8988T (cell line): ENCODE data around the gene IDH2.
"Not testable (repeated sequence)": the region's sequence is repeated elsewhere in the genome, so short reads cannot be mapped to it uniquely, and the experiment has no call there.

Experiments used
- DNase-seq: peaks from one replicate; pipeline ENCODE4 v3.0.0; 2011

The IDH2 gene

GRCh38 chr15:90113166-90113565 lies 10.9 kb upstream of the IDH2 start:
- DNase-seq: no peak

GRCh38 chr15:90109163-90109751 lies 7.0 kb upstream of the IDH2 start:
- DNase-seq: not testable (repeated sequence)

- DNase-seq: not testable (repeated sequence)
Measured at GRCh38 chr15:90108038-90108437, 5.8 kb upstream of the IDH2 start.

GRCh38 chr15:90106522-90107117 lies 4.4 kb upstream of the IDH2 start:
- DNase-seq: peak; percentile 43

GRCh38 chr15:90105521-90105920 lies 3.3 kb upstream of the IDH2 start:
- DNase-seq: no peak

GRCh38 chr15:90104551-90104950 lies 2.3 kb upstream of the IDH2 start:
- no peak for DNase-seq

- no peak for DNase-seq
Measured at GRCh38 chr15:90103701-90104329, 1.5 kb upstream of the IDH2 start.

GRCh38 chr15:90101130-90101968 lies 919 bp downstream of the IDH2 start:
- no peak for DNase-seq

GRCh38 chr15:90099868-90100831 lies 2.1 kb downstream of the IDH2 start:
- no peak for DNase-seq

- DNase-seq: no peak
Measured at GRCh38 chr15:90099072-90099867, 3.0 kb downstream of the IDH2 start.

GRCh38 chr15:90097475-90097874 lies 4.8 kb downstream of the IDH2 start:
- no peak for DNase-seq

GRCh38 chr15:90095521-90095959 lies 6.7 kb downstream of the IDH2 start:
- DNase-seq: no peak

GRCh38 chr15:90091156-90091931 lies 10.9 kb downstream of the IDH2 start:
- no peak for DNase-seq

GRCh38 chr15:90090226-90090848 lies 11.9 kb downstream of the IDH2 start:
- no peak for DNase-seq

GRCh38 chr15:90087454-90088154 lies 14.7 kb downstream of the IDH2 start:
- DNase-seq: peak; percentile 52

GRCh38 chr15:90086868-90087268 lies 15.4 kb downstream of the IDH2 start:
- no peak for DNase-seq

GRCh38 chr15:90085565-90085964 lies 16.7 kb downstream of the IDH2 start:
- no peak for DNase-seq

GRCh38 chr15:90084876-90085423 lies 17.3 kb downstream of the IDH2 start:
- no peak for DNase-seq

GRCh38 chr15:90083954-90084607 lies 18.2 kb downstream of the IDH2 start:
- no peak for DNase-seq
